ENCODE data around the gene EFCAB8.
A peak's percentile ranks its signal among the peaks of the same experiment; 100 is the strongest.
"Not testable (repeated sequence)": the region's sequence is repeated elsewhere in the genome, so short reads cannot be mapped to it uniquely, and the experiment has no call there.

EFCAB8 gene

DNA sequence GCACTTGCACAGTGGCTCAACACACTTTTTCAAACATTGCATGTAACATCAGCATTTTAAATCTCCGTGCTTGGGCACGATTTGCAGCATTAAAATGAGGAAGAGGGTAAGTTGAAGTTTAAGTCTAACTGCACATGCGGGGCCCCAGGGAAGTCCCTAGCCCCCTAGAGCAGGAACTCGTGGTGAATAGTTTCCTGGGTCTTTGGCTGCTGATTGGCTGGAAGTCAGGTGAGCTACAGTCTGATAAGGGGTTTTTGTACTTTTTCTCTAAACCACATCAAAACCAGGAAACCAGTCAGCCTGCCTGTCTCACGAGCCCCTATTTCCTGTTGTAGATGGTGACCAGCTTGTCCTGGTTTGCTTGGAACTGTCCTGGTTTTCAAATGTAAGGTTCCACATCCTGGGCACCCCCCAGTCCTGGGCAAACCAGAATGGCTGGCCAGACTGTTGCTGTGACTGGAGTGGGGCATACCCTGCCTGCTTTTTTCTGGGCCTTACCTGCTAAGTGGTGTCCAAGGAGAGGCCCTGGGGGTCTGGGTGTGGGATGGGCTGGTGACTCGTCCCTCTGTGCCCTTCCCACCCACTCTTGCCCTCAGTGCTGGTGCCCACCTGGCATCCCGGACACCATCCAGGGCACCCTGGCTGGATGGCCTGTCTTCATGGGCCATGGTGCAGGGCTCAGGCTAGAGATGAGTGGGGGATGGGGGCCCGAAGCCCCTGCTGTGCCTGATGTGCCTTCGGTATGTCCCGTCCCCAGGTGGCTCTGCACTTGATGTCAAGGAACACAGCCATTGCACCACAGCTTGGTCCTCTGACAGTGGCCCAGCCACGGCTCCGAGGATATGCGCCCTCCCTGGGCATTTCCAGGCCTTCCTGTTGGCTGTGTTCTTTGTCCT is 113.7 kb downstream of the EFCAB8 start:
- TF ChIP-seq, protein P1, sequence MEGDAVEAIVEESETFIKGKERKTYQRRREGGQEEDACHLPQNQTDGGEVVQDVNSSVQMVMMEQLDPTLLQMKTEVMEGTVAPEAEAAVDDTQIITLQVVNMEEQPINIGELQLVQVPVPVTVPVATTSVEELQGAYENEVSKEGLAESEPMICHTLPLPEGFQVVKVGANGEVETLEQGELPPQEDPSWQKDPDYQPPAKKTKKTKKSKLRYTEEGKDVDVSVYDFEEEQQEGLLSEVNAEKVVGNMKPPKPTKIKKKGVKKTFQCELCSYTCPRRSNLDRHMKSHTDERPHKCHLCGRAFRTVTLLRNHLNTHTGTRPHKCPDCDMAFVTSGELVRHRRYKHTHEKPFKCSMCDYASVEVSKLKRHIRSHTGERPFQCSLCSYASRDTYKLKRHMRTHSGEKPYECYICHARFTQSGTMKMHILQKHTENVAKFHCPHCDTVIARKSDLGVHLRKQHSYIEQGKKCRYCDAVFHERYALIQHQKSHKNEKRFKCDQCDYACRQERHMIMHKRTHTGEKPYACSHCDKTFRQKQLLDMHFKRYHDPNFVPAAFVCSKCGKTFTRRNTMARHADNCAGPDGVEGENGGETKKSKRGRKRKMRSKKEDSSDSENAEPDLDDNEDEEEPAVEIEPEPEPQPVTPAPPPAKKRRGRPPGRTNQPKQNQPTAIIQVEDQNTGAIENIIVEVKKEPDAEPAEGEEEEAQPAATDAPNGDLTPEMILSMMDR (IDR thresholded peaks at IDR 0.05; ENCODE audit: borderline replicate concordance, control extremely low read depth, extremely low read depth, insufficient read depth, missing control alignments): no peak
- DNase-seq (ENCODE audit: low spot score): peak; percentile 87
- in situ Hi-C loops (cut with MboI; ENCODE audit: low sequenced_read_pairs, unreplicated experiment): no loop called here

DNA sequence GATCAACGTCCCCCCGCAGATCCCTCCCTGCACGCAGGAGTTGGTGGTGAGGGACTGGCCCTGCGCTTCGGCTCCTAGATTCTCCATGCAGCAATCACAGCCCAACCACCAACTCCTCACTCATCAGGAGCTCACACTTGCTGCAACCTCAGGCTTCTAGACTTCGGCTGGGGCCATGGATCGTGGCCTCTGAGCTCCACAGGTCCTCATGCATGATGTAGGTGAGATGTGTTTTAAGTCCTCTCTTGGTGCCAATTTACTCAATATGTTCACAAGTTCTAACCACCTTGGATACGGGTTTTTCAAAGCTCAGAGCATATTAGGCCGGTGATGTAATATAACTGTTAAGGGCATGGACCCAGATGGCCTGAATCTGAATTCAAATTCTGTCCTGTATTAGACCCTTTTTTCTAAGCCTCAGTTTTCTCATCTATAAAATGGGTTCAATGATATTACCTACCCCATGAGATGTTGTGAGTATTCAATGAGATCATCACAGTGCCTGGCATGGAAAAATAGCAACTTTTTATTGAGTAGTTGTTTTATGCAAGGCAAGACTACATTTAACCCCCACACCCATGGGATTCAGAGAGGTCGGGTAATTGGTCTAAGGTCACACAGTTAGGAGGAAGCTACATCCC is 114.5 kb downstream of the EFCAB8 start:
- TF ChIP-seq, protein P1 (IDR thresholded peaks at IDR 0.05; ENCODE audit: borderline replicate concordance, control extremely low read depth, extremely low read depth, insufficient read depth, missing control alignments): no peak
- peak; percentile 15 for DNase-seq (ENCODE audit: low spot score)
- in situ Hi-C loops (cut with MboI; ENCODE audit: low sequenced_read_pairs, unreplicated experiment): no loop called here

DNA sequence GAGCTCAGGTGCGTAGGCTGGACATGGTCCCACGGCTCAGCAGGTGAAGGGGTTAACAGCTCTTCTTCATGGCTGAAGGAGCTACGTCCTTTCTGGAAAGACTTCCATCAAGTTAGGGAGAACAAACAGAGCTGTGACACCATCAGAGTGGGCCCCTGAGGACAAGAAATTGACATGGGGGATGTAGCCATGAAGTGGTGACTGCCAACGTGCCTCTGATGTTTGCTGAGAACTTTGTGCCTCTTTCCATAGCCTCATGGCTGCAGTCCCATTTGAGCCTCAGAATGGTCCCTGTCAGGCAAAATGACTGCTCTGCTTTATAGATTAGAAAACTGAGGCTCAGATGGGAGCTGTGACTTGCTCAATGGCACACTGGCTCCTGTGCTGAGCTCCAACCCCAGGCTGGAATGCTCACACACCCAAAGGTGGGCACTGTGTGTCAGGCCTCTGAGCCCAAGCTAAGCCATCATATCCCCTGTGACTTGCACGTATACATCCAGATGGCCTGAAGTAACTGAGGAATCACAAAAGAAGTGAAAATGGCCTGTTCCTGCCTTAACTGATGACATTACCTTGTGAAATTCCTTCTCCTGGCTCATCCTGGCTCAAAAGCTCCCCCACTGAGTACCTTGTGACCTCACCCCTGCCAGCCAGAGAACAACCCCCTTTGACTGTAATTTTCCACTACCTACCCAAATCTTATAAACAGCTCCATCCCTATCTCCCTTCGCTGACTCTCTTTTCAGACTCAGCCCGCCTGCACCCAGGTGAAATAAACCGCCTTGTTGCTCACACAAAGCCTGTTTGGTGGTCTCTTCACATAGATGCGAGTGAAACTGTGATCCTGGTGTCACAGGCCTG is 115.7 kb downstream of the EFCAB8 start:
- DNase-seq (ENCODE audit: low spot score); in situ Hi-C loops (cut with MboI; ENCODE audit: low sequenced_read_pairs, unreplicated experiment): not testable (repeated sequence)

DNA sequence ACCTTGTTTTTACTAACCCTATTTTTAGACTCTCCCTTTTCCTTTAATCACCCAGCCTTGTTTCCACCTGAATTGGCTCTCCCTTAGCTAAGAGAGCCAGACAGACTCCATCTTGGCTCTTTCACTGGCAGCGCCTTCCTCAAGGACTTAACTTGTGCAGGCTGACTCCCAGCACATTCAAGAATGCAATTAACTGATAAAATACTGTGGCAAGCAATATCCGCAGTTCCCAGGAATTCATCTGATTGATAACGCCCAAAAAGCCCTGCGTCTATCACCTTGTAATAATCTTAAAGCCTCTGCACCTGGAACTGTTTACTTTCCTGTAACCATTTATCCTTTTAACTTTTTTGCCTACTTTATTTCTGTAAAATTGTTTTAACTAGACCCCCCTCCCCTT is 116.4 kb downstream of the EFCAB8 start:
- in situ Hi-C loops (cut with MboI; ENCODE audit: low sequenced_read_pairs, unreplicated experiment): not testable (repeated sequence)

DNA sequence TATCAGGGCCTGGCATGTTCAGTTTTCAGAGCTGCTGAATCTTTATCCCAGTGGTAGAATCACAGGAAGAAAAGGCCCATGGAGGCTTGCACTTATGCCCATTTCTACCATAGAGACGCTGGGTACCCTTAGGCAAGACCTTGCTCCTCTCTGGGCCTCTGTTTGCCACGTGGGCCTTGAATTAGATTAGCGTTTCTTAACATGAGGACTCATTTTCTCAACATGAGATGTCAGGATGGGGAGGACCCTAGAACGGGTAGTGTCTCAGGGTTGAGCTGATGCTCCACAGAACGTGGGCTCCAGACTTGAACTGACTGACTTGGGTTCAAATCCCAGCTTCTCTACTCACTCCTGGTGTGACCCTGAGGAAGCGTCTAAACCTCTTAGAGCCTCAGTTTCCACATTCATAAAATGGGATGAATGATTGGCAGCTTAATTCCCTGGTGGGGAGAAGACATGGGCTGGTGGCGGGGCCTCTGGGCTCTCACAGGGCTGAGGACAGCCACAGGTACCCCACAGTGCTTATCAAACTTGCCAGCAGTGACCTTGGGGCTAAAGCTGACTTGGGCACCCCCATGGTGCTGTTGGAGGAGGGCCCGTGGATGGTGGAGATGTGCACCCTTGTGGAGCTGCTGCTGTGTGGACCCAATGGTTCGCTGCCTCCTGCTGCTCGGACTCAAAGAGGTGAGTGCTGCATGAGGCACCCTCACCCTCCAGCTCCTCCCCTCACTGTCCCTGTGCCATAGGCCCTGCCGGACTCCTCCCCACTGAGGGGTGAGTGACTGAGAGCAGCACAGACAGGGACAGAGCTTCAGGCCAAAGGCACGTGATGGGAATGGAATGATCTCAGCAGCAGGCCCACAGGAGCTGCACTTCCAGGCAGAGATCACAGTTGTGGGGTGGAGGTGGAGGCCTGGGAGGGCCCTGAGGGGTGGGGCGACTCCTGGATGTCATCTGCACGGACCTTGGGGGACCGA is 117.3 kb downstream of the EFCAB8 start:
- TF ChIP-seq, protein P1 (IDR thresholded peaks at IDR 0.05; ENCODE audit: borderline replicate concordance, control extremely low read depth, extremely low read depth, insufficient read depth, missing control alignments): no peak
- DNase-seq (ENCODE audit: low spot score): no peak
- in situ Hi-C loops (cut with MboI; ENCODE audit: low sequenced_read_pairs, unreplicated experiment): no loop called here

More for the DNA sequence above, 116.4 kb downstream of the EFCAB8 start:
- not testable (repeated sequence) for DNase-seq (ENCODE audit: low spot score)

DNA sequence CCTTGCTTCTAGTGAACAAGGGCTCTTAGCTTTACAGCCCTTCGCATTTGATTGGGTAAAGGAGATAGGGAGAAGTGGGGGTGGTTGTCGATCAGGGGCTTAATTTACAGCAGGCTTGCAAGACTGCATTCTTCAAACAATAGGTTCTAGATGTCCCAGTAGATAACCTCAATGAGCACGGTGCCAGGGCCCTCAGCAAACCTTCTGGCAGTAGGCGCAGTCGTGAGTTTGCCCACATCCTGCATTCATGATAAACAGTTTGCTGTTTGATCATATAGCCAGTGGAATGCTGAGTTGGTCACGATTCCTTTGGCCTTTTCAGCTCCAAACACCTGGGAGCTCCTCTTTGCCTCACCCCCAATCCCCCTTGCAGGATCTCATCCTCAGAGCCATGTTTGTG is 118.0 kb downstream of the EFCAB8 start:
- in situ Hi-C loops (cut with MboI; ENCODE audit: low sequenced_read_pairs, unreplicated experiment): no loop called here
- TF ChIP-seq, protein P1 (IDR thresholded peaks at IDR 0.05; ENCODE audit: borderline replicate concordance, control extremely low read depth, extremely low read depth, insufficient read depth, missing control alignments): no peak
- DNase-seq (ENCODE audit: low spot score): no peak
